HepG2 (cell line): ENCODE data around the gene SLC25A19. TPM values are rescaled to one million over a fixed set of nuclear protein-coding genes. Genes with fewer than 3 reads are reported as not detected.

ENCODE experiments used
- AKNA ChIP-seq: sonication (generic); formaldehyde crosslinking; IDR thresholded peaks from 2 replicates; pipeline ENCODE4 v1.4.0; 2020; ENCODE audit warnings: missing genetic modification reagents, borderline replicate concordance
- BRCA1 ChIP-seq: sonication (generic); formaldehyde crosslinking; IDR thresholded peaks from 2 replicates; pipeline ENCODE4 v1.4.0; 2020; ENCODE audit warnings: missing genetic modification reagents
- DMAP1 ChIP-seq: IDR thresholded peaks from 2 replicates; pipeline ENCODE4 v1.6.1; 2016
- HDAC1 ChIP-seq: sonication (generic); formaldehyde crosslinking; IDR thresholded peaks from 2 replicates; pipeline ENCODE4 v1.5.1; 2020; ENCODE audit warnings: mild to moderate bottlenecking, missing genetic modification reagents
- MIXL1 ChIP-seq: IDR thresholded peaks from 2 replicates; pipeline ENCODE4 v1.6.1; 2016
- NCOA1 ChIP-seq: sonication (generic); formaldehyde crosslinking; IDR thresholded peaks from 2 replicates; pipeline ENCODE4 v1.9.0; 2021; ENCODE audit warnings: missing genetic modification reagents
- NKX3-1 ChIP-seq: sonication (generic); formaldehyde crosslinking; IDR thresholded peaks from 2 replicates; pipeline ENCODE4 v1.5.0; 2020; ENCODE audit warnings: missing genetic modification reagents
- PAX8 ChIP-seq: sonication (generic); formaldehyde crosslinking; IDR thresholded peaks from 2 replicates; pipeline ENCODE4 v1.8.0; 2022; ENCODE audit warnings: mild to moderate bottlenecking, missing genetic modification reagents, borderline replicate concordance
- PHF8 ChIP-seq: sonication (generic); formaldehyde crosslinking; IDR thresholded peaks from 2 replicates; pipeline ENCODE4 v1.5.0; 2020; ENCODE audit warnings: missing genetic modification reagents
- PLRG1 ChIP-seq: fragments of 450-650 bp; conservative IDR thresholded peaks from 2 replicates; pipeline ENCODE4 v1.6.1; 2016
- SAP130 ChIP-seq: IDR thresholded peaks from 2 replicates; pipeline ENCODE4 v1.6.1; 2016; ENCODE audit warnings: low read depth
- SPEN ChIP-seq: sonication (generic); formaldehyde crosslinking; IDR thresholded peaks from 2 replicates; pipeline ENCODE4 v1.5.1; 2020; ENCODE audit warnings: low read depth, mild to moderate bottlenecking, missing genetic modification reagents
- TBP ChIP-seq: sonication (generic); formaldehyde crosslinking; IDR thresholded peaks from 2 replicates; pipeline ENCODE4 v1.5.0; 2020; ENCODE audit warnings: missing genetic modification reagents
- ZBTB40 ChIP-seq, 2 experiments: fragments of 450-650 bp in 1 of 2; sonication (generic) in 1 of 2; formaldehyde crosslinking in 1 of 2; IDR thresholded peaks; 2 replicates each; pipeline versions ENCODE4 v1.6.1 to v1.8.0; 2016 to 2022; ENCODE audit warnings: antibody characterized with exemption in 1 of 2, mild to moderate bottlenecking in 1 of 2, missing genetic modification reagents in 1 of 2
- ZNF335 ChIP-seq: sonication (generic); formaldehyde crosslinking; IDR thresholded peaks from 2 replicates; pipeline ENCODE4 v1.4.0; 2020; ENCODE audit warnings: missing genetic modification reagents
- ZNF607 ChIP-seq: sonication (generic); formaldehyde crosslinking; IDR thresholded peaks from 2 replicates; pipeline ENCODE4 v1.5.1; 2020; ENCODE audit warnings: missing genetic modification reagents, mild to moderate bottlenecking, borderline replicate concordance
- ZSCAN21 ChIP-seq: sonication (generic); formaldehyde crosslinking; IDR thresholded peaks from 2 replicates; pipeline ENCODE4 v1.8.0; 2022; ENCODE audit warnings: mild to moderate bottlenecking, missing genetic modification reagents, moderate library complexity, borderline replicate concordance
- polyA plus RNA-seq, 8 experiments: library from polyadenylated mRNA; depleted of rRNA in 3 of 8; stranded (reverse) in 7 of 8; unstranded in 1 of 8; fragments of >200 nt; fragmentation: Illumina TruSeq in 4 of 8; extraction: Trizol in 4 of 8; gene quantifications; 2 replicates each; pipeline versions ENCODE4 v1.2.1 to v1.2.3, GENCODE V29; 2011 to 2016; ENCODE audit warnings: low read depth in 4 of 8, missing spikeins in 1 of 8, mixed read lengths in 1 of 8; ENCODE audit not compliant: insufficient read depth in 1 of 8
- total RNA-seq, 5 experiments: library from RNA; depleted of rRNA; stranded (reverse); fragments of >200 nt; fragmentation: Illumina TruSeq; extraction: Trizol; gene quantifications; 2 replicates each; pipeline ENCODE4 v1.2.3, GENCODE V29; 2016; ENCODE audit warnings: low read depth in 1 of 5

SLC25A19 gene
- total and polyA plus RNA-seq, 2 of the 13 experiments (the other 11 are each of a cell fraction or from before 2014, with no cell fraction given), result 24.4 to 41.4 TPM

GRCh38 chr17:75271233-75271954, 17.8 kb downstream of the SLC25A19 start (continued):
- no peak for TF ChIP-seq ZBTB40 (IDR thresholded peaks at IDR 0.05)
- 0 out of 2 replicates have a peak, but pooled peaks have one; percentile 52 for TF ChIP-seq ZBTB40 (CRISPR knock-in tag; IDR thresholded peaks at IDR 0.05)
- peak; percentile 50; the same call in 1 of the 2 replicates for TF ChIP-seq DMAP1 (CRISPR knock-in tag)
- TF ChIP-seq NKX3-1, result peak; percentile 60; the same call in 1 of the 2 replicates
- no peak for TF ChIP-seq PAX8
- TF ChIP-seq SAP130 (CRISPR knock-in tag), result peak; percentile 87
- TF ChIP-seq SPEN (CRISPR knock-in tag), result peak; percentile 73
- TF ChIP-seq HDAC1, result peak; percentile 73
- TF ChIP-seq NCOA1 (CRISPR knock-in tag), result no peak
- peak; percentile 63; the same call in 1 of the 2 replicates for TF ChIP-seq TBP (CRISPR knock-in tag)
- TF ChIP-seq AKNA (CRISPR knock-in tag), result 0 out of 2 replicates have a peak, but pooled peaks have one; percentile 28
- TF ChIP-seq ZSCAN21 (CRISPR knock-in tag), result peak; percentile 79
- no peak for TF ChIP-seq ZNF335 (CRISPR knock-in tag)
- TF ChIP-seq MIXL1 (CRISPR knock-in tag), result no peak
- peak; percentile 67; the same call in 1 of the 2 replicates for TF ChIP-seq ZNF607 (CRISPR knock-in tag)
- TF ChIP-seq PHF8, result peak; percentile 81
- peak; percentile 81; the same call in 1 of the 2 replicates for TF ChIP-seq BRCA1
- TF ChIP-seq PLRG1, result no peak
